ENCODE data around the gene CCDC197. TPM values are rescaled to one million over a fixed set of nuclear protein-coding genes. Genes with fewer than 3 reads are reported as not detected.

CCDC197 gene
- total RNA-seq, 1 experiment from 2014 or later: not detected

DNA sequence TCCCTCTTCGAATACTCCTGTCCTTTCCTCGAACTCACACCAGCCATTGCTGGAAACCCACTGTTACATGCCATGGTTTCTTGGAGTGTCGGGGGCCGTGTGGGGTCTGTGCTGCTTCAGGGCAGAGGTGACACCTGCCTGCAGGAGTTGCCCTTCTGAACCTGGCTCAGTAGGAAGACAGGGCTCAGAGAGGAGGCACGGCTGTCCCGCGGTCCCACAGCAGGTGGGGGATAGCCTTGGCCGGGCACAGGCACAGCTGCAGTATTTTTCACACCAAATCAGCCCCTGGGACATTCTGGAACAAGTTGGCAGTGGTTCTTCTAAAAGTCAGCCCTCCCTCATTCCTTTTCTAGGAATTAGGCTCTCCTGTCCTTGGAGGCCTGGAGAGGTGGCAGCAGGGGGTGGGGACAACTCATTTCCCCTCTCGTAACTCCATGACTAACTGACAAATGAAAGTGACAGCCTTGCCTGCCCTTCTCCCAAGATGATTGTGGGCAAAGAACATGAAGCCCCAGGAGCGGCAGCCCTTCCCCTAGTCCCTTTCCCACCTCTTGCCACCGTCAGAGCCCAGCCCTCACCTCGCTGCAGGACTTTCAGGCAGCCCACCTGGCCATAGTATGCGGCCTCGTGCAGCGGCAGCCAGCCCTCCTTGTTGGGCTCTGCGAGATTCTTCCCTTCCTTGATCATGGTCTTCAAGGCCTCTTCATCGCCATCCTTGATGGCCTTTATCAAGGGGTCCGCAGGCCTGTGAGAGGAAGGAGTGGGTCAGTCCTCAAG, 43.2 kb upstream of the CCDC197 start:
- Mint-ChIP-seq H3K36me3 (ENCODE audit: insufficient read depth in 1 of 3, low read depth in 3 of 3) (no peaks in the 10 kb centered on the region), H3K27ac (no peak overlapping the region), H3K9me3 (no peaks in the 10 kb centered on the region; a peak in 1 of 5 replicates), H3K27me3 (ENCODE audit: low read depth) (no peaks in the 10 kb centered on the region; the same call in none of the 2 replicates), H3K4me1 (peaks cover 28 to 36% of the 10 kb centered on the region in 2 experiments), H3K4me3 (no peak overlapping the region; a peak in 1 of 5 replicates)
- TF ChIP-seq, protein P1, sequence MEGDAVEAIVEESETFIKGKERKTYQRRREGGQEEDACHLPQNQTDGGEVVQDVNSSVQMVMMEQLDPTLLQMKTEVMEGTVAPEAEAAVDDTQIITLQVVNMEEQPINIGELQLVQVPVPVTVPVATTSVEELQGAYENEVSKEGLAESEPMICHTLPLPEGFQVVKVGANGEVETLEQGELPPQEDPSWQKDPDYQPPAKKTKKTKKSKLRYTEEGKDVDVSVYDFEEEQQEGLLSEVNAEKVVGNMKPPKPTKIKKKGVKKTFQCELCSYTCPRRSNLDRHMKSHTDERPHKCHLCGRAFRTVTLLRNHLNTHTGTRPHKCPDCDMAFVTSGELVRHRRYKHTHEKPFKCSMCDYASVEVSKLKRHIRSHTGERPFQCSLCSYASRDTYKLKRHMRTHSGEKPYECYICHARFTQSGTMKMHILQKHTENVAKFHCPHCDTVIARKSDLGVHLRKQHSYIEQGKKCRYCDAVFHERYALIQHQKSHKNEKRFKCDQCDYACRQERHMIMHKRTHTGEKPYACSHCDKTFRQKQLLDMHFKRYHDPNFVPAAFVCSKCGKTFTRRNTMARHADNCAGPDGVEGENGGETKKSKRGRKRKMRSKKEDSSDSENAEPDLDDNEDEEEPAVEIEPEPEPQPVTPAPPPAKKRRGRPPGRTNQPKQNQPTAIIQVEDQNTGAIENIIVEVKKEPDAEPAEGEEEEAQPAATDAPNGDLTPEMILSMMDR (conservative IDR thresholded peaks at IDR 0.05): no peak
- Histone ChIP-seq H2BK15ac (ENCODE audit: low read depth, low read length) (no peak overlapping the region), H3K27me3 (ENCODE audit: insufficient read depth, low read length) (no peaks in the 10 kb centered on the region), H2BK5ac (ENCODE audit: insufficient read length, low read length) (no peak overlapping the region), H3K79me1 (ENCODE audit: insufficient read depth, low read depth, low read length, poor library complexity, severe bottlenecking) (no peaks in the 10 kb centered on the region), H3K4me1 (ENCODE audit: insufficient read depth, low read length) (no peaks in the 10 kb centered on the region; the same call in 1 of the 2 replicates), H3K9me3 (ENCODE audit: control insufficient read depth, low read depth, low read length) (no peaks in the 10 kb centered on the region), H4K91ac (ENCODE audit: insufficient read length, low read depth, low read length) (no peak overlapping the region), H3K27ac (ENCODE audit: insufficient read length, low read depth, low read length) (no peak overlapping the region), H3K4ac (ENCODE audit: low read depth, low read length) (no peak overlapping the region), H4K8ac (replicated peaks; ENCODE audit: insufficient read length, low read depth, low read length) (no peak overlapping the region), H3T11ph (ENCODE audit: low read length) (no peak overlapping the region), H2AFZ (ENCODE audit: low read length) (no peak overlapping the region), H2AK5ac (ENCODE audit: insufficient read length, low read length) (no peak overlapping the region), H3K23me2 (ENCODE audit: insufficient read length, low read depth, low read length, poor library complexity, severe bottlenecking) (no peaks in the 10 kb centered on the region), H2BK120ac (ENCODE audit: low read depth, low read length, poor library complexity, severe bottlenecking) (no peak overlapping the region), H4K20me1 (ENCODE audit: control insufficient read depth, insufficient read depth, insufficient read length) (no peaks in the 10 kb centered on the region), H3K14ac (ENCODE audit: insufficient read depth, low read length) (no peak overlapping the region; the same call in 1 of the 2 replicates), H2BK12ac (ENCODE audit: insufficient read length, low read depth, low read length) (no peak overlapping the region), H3K56ac (ENCODE audit: insufficient read length, low read depth, low read length) (no peak overlapping the region), H3K9ac (ENCODE audit: extremely low read depth, insufficient read length, low read length) (no peak overlapping the region), H3K23ac (ENCODE audit: insufficient read length, low read depth, low read length) (no peak overlapping the region), H3K79me2 (ENCODE audit: insufficient read depth, low read length) (no peaks in the 10 kb centered on the region), H3K18ac (ENCODE audit: insufficient read length, low read depth, low read length) (no peak overlapping the region), H3K4me2 (ENCODE audit: insufficient read depth, insufficient read length, low read length) (no peak overlapping the region), H4K5ac (ENCODE audit: insufficient read length, low read depth, low read length) (no peak overlapping the region), H2BK20ac (ENCODE audit: low read depth, low read length, poor library complexity, severe bottlenecking) (no peak overlapping the region)
- WGBS (ENCODE audit: extremely low coverage, insufficient read length, low lambda C conversion rate): no CpG with 5 or more reads among the region's 18 CpGs
- no peak for DNase-seq

Measured in H9 (cell line).